ENCODE data around the gene DOC2A.

DNA sequence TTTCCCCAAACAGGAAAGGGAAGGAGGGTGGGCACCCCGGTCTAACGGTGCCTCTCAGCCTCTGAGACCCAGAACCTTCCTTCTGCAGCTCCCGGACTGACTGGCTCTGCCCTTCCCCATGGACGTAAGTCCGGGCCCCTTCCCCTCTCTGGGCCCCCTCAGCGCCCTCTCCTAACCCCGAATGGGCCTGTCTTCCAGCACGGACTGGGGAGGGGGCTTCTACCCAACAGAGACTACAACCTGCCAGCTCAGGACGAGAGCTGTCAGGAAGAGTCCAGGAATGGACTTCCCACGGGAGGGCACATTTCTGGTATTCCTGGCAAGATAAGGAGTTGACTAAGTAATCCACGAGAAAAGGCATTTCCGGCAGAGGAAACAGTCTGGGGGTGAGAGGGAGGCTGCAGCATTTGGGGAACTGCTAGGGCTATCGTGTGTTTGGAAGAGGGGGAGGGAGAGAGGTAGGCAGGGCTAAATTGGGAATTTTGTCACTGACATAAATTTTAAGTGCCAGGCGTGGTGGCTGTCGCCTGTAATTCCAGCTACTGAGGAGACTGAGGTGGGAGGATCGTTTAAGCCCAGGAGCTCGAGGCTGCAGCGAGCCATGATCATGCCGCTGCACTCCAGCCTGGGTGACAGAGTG lies 42.7 kb upstream of the DOC2A start:
- TF ChIP-seq, protein P1, sequence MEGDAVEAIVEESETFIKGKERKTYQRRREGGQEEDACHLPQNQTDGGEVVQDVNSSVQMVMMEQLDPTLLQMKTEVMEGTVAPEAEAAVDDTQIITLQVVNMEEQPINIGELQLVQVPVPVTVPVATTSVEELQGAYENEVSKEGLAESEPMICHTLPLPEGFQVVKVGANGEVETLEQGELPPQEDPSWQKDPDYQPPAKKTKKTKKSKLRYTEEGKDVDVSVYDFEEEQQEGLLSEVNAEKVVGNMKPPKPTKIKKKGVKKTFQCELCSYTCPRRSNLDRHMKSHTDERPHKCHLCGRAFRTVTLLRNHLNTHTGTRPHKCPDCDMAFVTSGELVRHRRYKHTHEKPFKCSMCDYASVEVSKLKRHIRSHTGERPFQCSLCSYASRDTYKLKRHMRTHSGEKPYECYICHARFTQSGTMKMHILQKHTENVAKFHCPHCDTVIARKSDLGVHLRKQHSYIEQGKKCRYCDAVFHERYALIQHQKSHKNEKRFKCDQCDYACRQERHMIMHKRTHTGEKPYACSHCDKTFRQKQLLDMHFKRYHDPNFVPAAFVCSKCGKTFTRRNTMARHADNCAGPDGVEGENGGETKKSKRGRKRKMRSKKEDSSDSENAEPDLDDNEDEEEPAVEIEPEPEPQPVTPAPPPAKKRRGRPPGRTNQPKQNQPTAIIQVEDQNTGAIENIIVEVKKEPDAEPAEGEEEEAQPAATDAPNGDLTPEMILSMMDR (IDR thresholded peaks at IDR 0.05; ENCODE audit: low read length): no peak
- no peak for TF ChIP-seq EZH2 (IDR thresholded peaks at IDR 0.05; ENCODE audit: borderline replicate concordance, low read length)
